ENCODE measurements around the gene SPATS2.

GRCh38 chr12:49334681-49335080, 32.6 kb upstream of the SPATS2 start:
- TF ChIP-seq SUZ12 (IDR thresholded peaks at IDR 0.05; ENCODE audit: extremely low read depth, insufficient read depth, insufficient read length): no peak
- no peak for TF ChIP-seq ZNF274 (IDR thresholded peaks at IDR 0.05; ENCODE audit: low read depth, low read length)
- TF ChIP-seq YY1 (IDR thresholded peaks at IDR 0.05; ENCODE audit: insufficient read depth, insufficient read length): no peak
